K562 (cell line): ENCODE results near the gene CFAP97D2. TPM values are rescaled to one million over a fixed set of nuclear protein-coding genes. Genes with fewer than 3 reads are reported as not detected.

Source experiments
- ARID4B ChIP-seq: sonication (generic); formaldehyde crosslinking; IDR thresholded peaks from 2 replicates; pipeline ENCODE4 v1.8.0; 2022; ENCODE audit warnings: mild to moderate bottlenecking, missing genetic modification reagents
- ATF3 ChIP-seq, 2 experiments: fragments of 450-650 bp in 1 of 2; sonication (generic) in 1 of 2; formaldehyde crosslinking in 1 of 2; IDR thresholded peaks in 1 of 2; conservative IDR thresholded peaks in 1 of 2; 2 replicates each; pipeline versions ENCODE4 v1.6.1 to v1.8.1; 2016 to 2023; ENCODE audit warnings: mild to moderate bottlenecking in 2 of 2, moderate library complexity in 2 of 2, inconsistent platforms in 1 of 2, missing genetic modification reagents in 1 of 2
- ELF1 ChIP-seq: fragments of 200-800 bp; sonication (Bioruptor generic); IDR thresholded peaks from 2 replicates; pipeline ENCODE4 v1.6.1; 2016; ENCODE audit warnings: missing genetic modification characterization, missing compliant biosample characterization
- MEF2A ChIP-seq: IDR thresholded peaks from 2 replicates; pipeline ENCODE4 v1.6.1; 2011; ENCODE audit warnings: low read depth, mild to moderate bottlenecking, low read length, moderate library complexity; ENCODE audit not compliant: control insufficient read depth
- MTF1 ChIP-seq: fragments of 250-450 bp; sonication (Bioruptor Pico); IDR thresholded peaks from 2 replicates; pipeline ENCODE4 v1.9.0; 2021; ENCODE audit warnings: moderate library complexity, mild to moderate bottlenecking, inconsistent platforms, borderline replicate concordance
- POLR2B ChIP-seq: fragments of 450-650 bp; IDR thresholded peaks from 2 replicates; pipeline ENCODE4 v1.6.1; 2018; ENCODE audit warnings: low read depth; ENCODE audit not compliant: partially characterized antibody
- SAP30 ChIP-seq: fragments of 200-600 bp; sonication (generic); IDR thresholded peaks from 2 replicates; pipeline ENCODE4 v1.6.1; 2012; ENCODE audit warnings: borderline replicate concordance, low read depth, mild to moderate bottlenecking, moderate library complexity, low read length, control low read depth, inconsistent platforms; ENCODE audit not compliant: insufficient read depth, poor library complexity, severe bottlenecking
- ZC3H4 ChIP-seq: sonication (generic); formaldehyde crosslinking; IDR thresholded peaks from 2 replicates; pipeline ENCODE4 v1.9.0; 2021; ENCODE audit warnings: missing genetic modification reagents, borderline replicate concordance
- ZNF263 ChIP-seq: sonication (generic); formaldehyde crosslinking; IDR thresholded peaks from 2 replicates; pipeline ENCODE4 v1.8.0; 2022; ENCODE audit warnings: mild to moderate bottlenecking, missing genetic modification reagents, borderline replicate concordance
- ZNF41 ChIP-seq: fragments of 250-450 bp; sonication (Bioruptor Pico); conservative IDR thresholded peaks from 2 replicates; pipeline ENCODE4 v1.4.0; 2020; ENCODE audit warnings: mild to moderate bottlenecking
- ZNF586 ChIP-seq: fragments of 450-650 bp; formaldehyde crosslinking; conservative IDR thresholded peaks from 2 replicates; pipeline ENCODE4 v1.4.0; 2020; ENCODE audit warnings: mild to moderate bottlenecking, moderate library complexity
- ZNF740 ChIP-seq, 3 experiments: fragments of 200-800 bp in 1 of 3; sonication (Bioruptor generic) in 1 of 3; sonication (generic) in 1 of 3; formaldehyde crosslinking in 1 of 3; IDR thresholded peaks; 2 replicates each; pipeline versions ENCODE4 v1.6.1 to v1.8.0; 2016 to 2022; ENCODE audit warnings: mild to moderate bottlenecking in 2 of 3, missing compliant biosample characterization in 2 of 3, missing genetic modification characterization in 2 of 3, missing genetic modification reagents in 1 of 3
- polyA plus RNA-seq, 8 experiments: library from polyadenylated mRNA; depleted of rRNA in 4 of 8; stranded (reverse) in 5 of 8; unstranded in 3 of 8; fragments of >200 nt; fragmentation: Nextera tagmentation in 2 of 8; fragmentation: Illumina TruSeq in 1 of 8; extraction: Ambion mirVana in 2 of 8; extraction: Trizol in 1 of 8; gene quantifications; 2 replicates each; pipeline versions ENCODE4 v1.2.1 to v1.2.3, GENCODE V29; 2011 to 2014; ENCODE audit warnings: inconsistent platforms in 1 of 8, missing spikeins in 1 of 8
- total RNA-seq, 7 experiments: library from RNA; depleted of rRNA in 6 of 7; stranded (reverse); fragments of >200 nt in 6 of 7; fragmentation: Illumina TruSeq in 2 of 7; extraction: Trizol in 2 of 7; gene quantifications; 2 replicates each; pipeline versions ENCODE4 v1.2.1 to v1.2.3, GENCODE V29; 2011 to 2021; ENCODE audit warnings: low replicate concordance in 1 of 7
- TF ChIP-seq, protein P1 (sequence below): sonication (generic); formaldehyde crosslinking; IDR thresholded peaks from 2 replicates; pipeline ENCODE4 v1.8.1; 2023; ENCODE audit warnings: missing genetic modification reagents, mild to moderate bottlenecking, borderline replicate concordance

Gene CFAP97D2
- total and polyA plus RNA-seq, 9 of the 15 experiments (the other 6 are each of a cell fraction or from before 2014, with no cell fraction given), result not detected

DNA sequence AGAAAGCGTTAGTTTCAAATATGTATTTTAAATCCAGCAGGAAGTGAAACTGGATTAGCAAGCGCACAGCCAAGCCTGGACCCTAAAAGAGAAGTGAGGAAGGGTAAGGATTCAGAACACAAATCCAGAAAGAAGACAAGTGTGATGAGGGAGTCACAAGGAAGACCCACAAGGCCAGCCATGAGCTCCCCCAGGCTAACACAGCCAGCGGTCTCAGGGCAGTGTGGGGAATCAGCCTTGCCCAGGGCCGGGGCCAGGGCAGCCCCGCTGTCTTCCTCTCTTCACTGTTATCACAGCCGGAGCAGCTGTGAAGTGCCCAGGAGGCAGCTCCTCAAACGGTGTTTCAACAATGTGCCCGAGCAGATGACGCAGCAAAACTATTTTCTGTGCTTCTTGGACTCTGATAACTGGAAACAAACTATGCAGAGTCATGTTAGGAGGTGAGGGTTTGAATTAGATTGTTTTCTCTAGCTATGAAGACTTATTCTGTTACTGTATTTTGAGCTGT is 43.5 kb downstream of the CFAP97D2 start (continued):
- no peak for TF ChIP-seq MTF1
- TF ChIP-seq MEF2A, result no peak
- TF ChIP-seq ZNF263 (CRISPR knock-in tag), result no peak
- no peak for TF ChIP-seq SAP30
- no peak for TF ChIP-seq ATF3 (IDR thresholded peaks at IDR 0.05)
- TF ChIP-seq ATF3 (CRISPR knock-in tag; conservative IDR thresholded peaks at IDR 0.05), result no peak
- TF ChIP-seq ZNF740 (CRISPR knock-in tag; IDR thresholded peaks at IDR 0.05), result no peak
- TF ChIP-seq ZNF740 (tag; IDR thresholded peaks at IDR 0.05), result no peak
- TF ChIP-seq ZC3H4, result no peak
- no peak for TF ChIP-seq ELF1 (tag)
- TF ChIP-seq POLR2B, result no peak
- TF ChIP-seq ZNF586 (CRISPR knock-in tag), result no peak
- no peak for TF ChIP-seq ZNF41 (CRISPR knock-in tag)
- TF ChIP-seq, protein P1, sequence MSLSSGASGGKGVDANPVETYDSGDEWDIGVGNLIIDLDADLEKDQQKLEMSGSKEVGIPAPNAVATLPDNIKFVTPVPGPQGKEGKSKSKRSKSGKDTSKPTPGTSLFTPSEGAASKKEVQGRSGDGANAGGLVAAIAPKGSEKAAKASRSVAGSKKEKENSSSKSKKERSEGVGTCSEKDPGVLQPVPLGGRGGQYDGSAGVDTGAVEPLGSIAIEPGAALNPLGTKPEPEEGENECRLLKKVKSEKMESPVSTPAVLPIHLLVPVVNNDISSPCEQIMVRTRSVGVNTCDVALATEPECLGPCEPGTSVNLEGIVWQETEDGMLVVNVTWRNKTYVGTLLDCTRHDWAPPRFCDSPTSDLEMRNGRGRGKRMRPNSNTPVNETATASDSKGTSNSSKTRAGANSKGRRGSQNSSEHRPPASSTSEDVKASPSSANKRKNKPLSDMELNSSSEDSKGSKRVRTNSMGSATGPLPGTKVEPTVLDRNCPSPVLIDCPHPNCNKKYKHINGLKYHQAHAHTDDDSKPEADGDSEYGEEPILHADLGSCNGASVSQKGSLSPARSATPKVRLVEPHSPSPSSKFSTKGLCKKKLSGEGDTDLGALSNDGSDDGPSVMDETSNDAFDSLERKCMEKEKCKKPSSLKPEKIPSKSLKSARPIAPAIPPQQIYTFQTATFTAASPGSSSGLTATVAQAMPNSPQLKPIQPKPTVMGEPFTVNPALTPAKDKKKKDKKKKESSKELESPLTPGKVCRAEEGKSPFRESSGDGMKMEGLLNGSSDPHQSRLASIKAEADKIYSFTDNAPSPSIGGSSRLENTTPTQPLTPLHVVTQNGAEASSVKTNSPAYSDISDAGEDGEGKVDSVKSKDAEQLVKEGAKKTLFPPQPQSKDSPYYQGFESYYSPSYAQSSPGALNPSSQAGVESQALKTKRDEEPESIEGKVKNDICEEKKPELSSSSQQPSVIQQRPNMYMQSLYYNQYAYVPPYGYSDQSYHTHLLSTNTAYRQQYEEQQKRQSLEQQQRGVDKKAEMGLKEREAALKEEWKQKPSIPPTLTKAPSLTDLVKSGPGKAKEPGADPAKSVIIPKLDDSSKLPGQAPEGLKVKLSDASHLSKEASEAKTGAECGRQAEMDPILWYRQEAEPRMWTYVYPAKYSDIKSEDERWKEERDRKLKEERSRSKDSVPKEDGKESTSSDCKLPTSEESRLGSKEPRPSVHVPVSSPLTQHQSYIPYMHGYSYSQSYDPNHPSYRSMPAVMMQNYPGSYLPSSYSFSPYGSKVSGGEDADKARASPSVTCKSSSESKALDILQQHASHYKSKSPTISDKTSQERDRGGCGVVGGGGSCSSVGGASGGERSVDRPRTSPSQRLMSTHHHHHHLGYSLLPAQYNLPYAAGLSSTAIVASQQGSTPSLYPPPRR (CRISPR knock-in tag), result no peak
- no peak for TF ChIP-seq ARID4B (CRISPR knock-in tag)
